ENCODE measurements around the gene TACC2.

GRCh38 chr10:122224159-122224558 lies 235.2 kb downstream of the TACC2 start:
- TF ChIP-seq, protein P1, sequence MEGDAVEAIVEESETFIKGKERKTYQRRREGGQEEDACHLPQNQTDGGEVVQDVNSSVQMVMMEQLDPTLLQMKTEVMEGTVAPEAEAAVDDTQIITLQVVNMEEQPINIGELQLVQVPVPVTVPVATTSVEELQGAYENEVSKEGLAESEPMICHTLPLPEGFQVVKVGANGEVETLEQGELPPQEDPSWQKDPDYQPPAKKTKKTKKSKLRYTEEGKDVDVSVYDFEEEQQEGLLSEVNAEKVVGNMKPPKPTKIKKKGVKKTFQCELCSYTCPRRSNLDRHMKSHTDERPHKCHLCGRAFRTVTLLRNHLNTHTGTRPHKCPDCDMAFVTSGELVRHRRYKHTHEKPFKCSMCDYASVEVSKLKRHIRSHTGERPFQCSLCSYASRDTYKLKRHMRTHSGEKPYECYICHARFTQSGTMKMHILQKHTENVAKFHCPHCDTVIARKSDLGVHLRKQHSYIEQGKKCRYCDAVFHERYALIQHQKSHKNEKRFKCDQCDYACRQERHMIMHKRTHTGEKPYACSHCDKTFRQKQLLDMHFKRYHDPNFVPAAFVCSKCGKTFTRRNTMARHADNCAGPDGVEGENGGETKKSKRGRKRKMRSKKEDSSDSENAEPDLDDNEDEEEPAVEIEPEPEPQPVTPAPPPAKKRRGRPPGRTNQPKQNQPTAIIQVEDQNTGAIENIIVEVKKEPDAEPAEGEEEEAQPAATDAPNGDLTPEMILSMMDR (IDR thresholded peaks at IDR 0.05; ENCODE audit: insufficient read depth, low read length, poor library complexity, severe bottlenecking) = no peak
- TF ChIP-seq EZH2phosphoT487 (conservative IDR thresholded peaks at IDR 0.05; ENCODE audit: low read length) = no peak
